PFSK-1 (cell line): ENCODE measurements around the gene SULF2.

Experiments used
- POLR2AphosphoS5 ChIP-seq: IDR thresholded peaks from 2 replicates; pipeline ENCODE4 v1.6.1; 2012; ENCODE audit warnings: low read depth, mild to moderate bottlenecking, control low read depth, low read length, moderate library complexity
- SIN3A ChIP-seq: IDR thresholded peaks from 2 replicates; pipeline ENCODE4 v1.6.1; 2012; ENCODE audit warnings: mild to moderate bottlenecking, low read length, moderate library complexity, borderline replicate concordance; ENCODE audit not compliant: insufficient read depth

DNA sequence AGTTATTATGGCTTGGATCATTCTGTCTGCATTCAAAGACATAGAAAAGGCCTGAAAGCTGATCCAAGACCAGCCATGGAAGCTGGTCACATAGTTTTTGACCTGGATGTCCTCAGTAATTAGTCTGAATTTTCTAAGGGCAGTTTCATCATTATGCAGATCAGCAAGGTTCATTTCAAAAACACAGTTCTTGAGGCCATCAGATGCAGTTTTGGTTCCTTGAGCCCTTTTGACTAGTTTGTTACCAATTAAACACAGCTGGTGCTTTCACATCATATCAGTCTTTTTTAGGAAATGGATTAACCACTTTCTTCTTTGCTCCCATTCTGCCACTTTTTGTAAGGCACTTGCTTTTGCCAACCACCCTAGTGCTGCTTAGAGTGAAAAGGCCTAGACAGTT is 154.2 kb downstream of the SULF2 start:
- no peak for TF ChIP-seq POLR2AphosphoS5
- TF ChIP-seq SIN3A: no peak
